GOT3 (cell line): ENCODE results near the gene ADGRL3.
"Not testable (repeated sequence)": the region's sequence is repeated elsewhere in the genome, so short reads cannot be mapped to it uniquely, and the experiment has no call there.

ENCODE experiments used
- DNase-seq: peaks from one replicate; lab custom pipeline; 2025; ENCODE audit warnings: mixed read lengths; lab: John Stamatoyannopoulos, UW

Gene ADGRL3

GRCh38 chr4:61638591-61638990, 438.5 kb downstream of the ADGRL3 start:
- no peak for DNase-seq

GRCh38 chr4:61646746-61647350, 446.7 kb downstream of the ADGRL3 start:
- not testable (repeated sequence) for DNase-seq

DNA sequence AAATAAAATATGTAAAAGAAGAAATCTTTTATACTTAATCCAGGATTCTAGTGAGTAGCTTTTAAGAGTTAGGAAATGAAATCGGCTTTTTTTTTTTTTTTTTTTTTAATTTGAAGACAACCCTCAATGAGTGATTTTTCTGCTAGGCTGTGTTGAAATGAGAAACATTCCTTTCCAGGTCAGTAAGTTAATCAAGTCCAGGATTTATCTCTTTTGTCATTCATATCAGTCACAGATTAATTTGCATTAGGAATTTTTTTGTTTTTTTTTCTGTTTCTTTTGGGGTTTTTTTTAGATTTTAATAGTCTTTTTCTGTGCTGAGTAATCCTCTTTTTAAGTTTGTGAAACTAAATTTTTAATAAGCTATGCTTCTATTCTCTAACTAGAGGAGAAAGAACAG, 448.1 kb downstream of the ADGRL3 start:
- no peak for DNase-seq

GRCh38 chr4:61657016-61657415, 456.9 kb downstream of the ADGRL3 start:
- DNase-seq = no peak

GRCh38 chr4:61661960-61662359, 461.8 kb downstream of the ADGRL3 start:
- no peak for DNase-seq

DNA sequence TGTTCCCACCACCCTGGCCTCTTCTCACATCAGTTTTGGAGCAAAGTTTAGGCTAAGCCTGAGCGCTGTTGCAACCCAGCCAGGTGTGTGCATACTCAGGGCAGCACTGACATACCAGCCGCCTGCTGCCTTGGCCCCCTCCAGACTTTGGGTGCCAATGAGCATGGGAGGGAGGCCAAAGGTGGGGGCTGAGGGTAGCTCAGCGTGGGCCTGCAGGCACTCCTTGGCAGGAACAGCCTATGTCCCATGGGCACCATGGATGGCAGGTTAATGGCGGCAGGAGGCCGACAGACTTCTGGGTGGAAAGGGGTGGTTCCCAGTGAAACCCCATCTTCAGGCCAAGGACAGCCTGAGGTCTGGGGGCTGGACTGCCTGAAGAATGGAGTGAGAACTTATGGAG, 462.2 kb downstream of the ADGRL3 start:
- DNase-seq = no peak

DNA sequence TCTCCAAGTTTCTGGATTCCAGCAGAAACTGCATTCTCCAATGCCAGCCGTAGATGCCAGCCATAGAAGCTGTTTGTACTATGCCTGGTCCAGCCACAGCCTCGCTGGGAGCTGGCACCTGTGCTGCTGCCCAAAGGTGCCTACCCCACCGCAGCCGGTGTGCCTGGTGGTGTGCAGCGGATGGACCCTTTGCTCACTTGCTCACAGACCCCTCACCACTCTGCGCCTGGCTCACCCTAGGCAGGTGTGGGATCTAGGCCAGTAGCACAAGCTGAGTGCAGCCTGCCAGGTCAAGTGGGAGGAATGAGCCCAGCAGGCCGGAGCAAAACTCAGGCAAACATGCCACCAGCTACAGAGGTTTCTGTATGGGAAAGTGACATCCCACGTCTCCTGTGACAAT, 463.2 kb downstream of the ADGRL3 start:
- no peak for DNase-seq

DNA sequence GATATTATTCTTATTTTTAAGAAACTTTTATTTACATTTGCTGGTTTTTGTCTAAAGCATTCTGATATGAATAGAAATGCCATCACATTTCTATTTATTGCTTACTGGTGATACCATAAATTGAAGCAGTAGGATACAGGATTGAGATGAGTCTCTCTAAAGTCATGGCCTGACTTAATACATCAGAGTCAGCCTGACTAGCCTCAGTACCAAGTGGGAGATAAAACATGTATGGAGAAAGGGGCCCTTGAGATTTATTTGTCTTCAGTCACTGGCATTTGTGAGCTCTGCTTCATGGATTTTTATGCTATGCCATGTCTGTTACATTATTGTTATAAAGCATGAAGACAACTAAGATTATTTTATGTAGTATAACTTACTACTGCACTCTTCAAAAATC, 465.5 kb downstream of the ADGRL3 start:
- no peak for DNase-seq

DNA sequence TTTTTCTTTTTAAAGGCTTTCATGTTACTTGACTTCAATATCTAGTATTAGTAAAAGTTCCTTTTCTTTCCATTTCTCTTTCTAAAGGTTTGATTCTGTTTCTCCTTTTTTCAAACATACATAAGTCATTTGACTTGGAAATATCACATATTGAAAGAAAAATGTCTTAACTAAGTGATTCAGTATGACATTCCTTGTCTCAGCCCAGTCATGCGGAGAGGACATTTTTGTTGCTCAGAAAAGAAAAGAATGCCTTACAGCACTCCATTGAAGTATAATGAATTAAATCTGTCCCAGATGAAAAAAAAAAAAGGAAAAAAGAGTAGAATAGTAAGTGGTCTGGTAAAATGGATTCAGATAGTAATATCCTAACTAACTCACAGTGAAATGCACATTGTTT, 466.1 kb downstream of the ADGRL3 start:
- no peak for DNase-seq

GRCh38 chr4:61671599-61671998, 471.5 kb downstream of the ADGRL3 start:
- no peak for DNase-seq

- no peak for DNase-seq
These were observed 475.3 kb downstream of the ADGRL3 start for GRCh38 chr4:61675464-61675863.

DNA sequence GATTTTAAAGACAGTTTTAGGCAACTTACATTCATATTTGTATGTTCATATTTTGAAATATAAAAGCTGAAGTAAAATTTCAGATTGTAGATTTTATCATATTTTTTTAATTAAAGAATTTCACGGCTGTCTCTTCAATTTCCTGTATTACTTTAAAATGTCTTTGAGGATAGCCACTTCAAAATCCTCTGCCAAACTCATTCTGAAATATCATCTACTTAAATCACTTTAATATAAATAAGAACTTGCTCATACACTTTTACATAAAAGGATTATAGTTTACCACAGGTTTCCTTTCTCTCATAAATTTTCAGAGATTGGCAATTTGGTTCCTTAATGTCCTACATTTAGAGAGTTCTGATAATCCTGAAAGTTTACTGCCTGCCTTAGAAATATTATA, 478.2 kb downstream of the ADGRL3 start:
- DNase-seq = no peak

- DNase-seq = no peak
These were observed 493.4 kb downstream of the ADGRL3 start for GRCh38 chr4:61693520-61693919.

GRCh38 chr4:61714387-61714911, 514.3 kb downstream of the ADGRL3 start:
- DNase-seq = no peak

GRCh38 chr4:61716426-61716825, 516.3 kb downstream of the ADGRL3 start:
- no peak for DNase-seq

- no peak for DNase-seq
These were observed 523.4 kb downstream of the ADGRL3 start for GRCh38 chr4:61723492-61723891.

GRCh38 chr4:61727286-61727685, 527.2 kb downstream of the ADGRL3 start:
- no peak for DNase-seq

- DNase-seq = no peak
These were observed 534.3 kb downstream of the ADGRL3 start for GRCh38 chr4:61734409-61734808.

- DNase-seq = no peak
These were observed 539.8 kb downstream of the ADGRL3 start for GRCh38 chr4:61739887-61740286.

DNA sequence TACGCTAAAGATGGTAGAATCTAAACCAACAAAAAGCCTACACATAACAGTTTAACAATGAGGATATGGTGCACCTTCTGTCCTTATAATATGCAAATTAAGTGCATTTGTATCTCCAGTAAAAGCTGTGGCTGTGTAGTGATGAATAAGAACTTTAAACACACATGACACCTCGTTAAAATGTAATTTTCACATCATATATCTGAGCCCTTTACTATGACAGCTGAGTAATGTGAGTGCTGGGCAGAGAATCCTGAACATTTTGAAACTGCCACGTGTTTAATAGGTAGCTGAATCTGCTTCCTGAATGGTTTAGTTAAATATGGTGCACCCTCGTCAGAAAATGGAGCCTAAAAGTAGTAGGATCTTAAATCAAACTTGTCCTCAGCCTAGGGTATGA, 540.8 kb downstream of the ADGRL3 start:
- no peak for DNase-seq

DNA sequence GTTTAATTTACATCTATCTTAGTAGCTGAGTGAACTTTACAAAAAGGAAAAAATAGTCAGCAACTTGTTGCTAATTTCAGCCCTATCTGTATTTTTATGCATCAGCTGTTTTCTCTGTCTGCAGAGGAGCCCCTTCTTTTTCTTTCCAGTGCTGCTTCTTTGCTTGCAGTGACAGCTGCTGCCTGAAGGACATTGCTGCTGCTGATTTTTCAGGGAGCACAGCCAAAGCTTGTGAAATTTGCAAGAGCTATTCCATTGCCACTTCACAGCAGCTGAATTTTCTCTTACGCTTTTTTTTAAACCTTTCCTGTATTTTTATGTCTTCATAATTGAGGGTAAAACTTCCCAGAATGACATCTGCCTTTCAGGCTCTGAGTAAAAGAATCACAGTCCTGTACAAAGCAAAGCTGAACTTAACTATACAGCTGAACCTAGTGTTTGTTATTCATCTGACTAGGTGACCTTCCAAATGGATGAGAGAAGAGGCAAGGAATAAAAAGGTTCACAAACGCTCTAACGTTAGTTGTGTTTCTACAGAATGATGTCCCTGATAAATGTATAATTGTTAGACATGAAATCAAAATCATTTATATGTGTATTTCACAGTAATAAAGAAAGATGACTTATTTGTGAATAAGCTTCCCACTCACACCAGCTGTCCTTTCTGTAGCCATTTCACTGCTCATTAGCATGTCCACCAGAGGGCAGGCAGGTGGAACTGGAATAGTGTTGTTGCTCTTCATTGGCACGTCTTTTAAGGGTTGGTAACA, 541.4 kb downstream of the ADGRL3 start:
- no peak for DNase-seq

DNA sequence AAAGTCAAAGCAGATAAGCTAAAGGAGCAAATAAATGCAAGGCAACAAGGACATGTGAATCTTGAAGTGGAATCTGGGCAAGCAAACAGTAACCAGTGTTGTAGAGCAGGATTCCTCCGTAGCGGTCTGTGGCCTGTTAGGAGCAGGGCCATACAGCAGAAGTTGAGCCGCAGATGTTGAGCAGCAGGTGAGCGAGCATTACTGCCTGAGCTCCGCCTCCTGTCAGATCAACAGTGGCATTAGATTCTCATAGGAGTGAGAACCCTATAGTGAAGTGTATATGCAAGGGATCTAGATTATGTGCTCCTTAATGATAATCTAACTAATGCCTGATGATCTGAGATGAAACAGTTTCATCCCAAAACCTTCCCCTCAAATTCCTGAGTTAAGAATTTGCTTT, 550.7 kb downstream of the ADGRL3 start:
- DNase-seq = no peak

GRCh38 chr4:61752617-61753016, 552.5 kb downstream of the ADGRL3 start:
- DNase-seq = no peak

GRCh38 chr4:61753739-61754138, 553.6 kb downstream of the ADGRL3 start:
- no peak for DNase-seq
